ENCODE results near the gene MRO.
"Not testable (repeated sequence)": the region's sequence is repeated elsewhere in the genome, so short reads cannot be mapped to it uniquely, and the experiment has no call there.

MRO gene

DNA sequence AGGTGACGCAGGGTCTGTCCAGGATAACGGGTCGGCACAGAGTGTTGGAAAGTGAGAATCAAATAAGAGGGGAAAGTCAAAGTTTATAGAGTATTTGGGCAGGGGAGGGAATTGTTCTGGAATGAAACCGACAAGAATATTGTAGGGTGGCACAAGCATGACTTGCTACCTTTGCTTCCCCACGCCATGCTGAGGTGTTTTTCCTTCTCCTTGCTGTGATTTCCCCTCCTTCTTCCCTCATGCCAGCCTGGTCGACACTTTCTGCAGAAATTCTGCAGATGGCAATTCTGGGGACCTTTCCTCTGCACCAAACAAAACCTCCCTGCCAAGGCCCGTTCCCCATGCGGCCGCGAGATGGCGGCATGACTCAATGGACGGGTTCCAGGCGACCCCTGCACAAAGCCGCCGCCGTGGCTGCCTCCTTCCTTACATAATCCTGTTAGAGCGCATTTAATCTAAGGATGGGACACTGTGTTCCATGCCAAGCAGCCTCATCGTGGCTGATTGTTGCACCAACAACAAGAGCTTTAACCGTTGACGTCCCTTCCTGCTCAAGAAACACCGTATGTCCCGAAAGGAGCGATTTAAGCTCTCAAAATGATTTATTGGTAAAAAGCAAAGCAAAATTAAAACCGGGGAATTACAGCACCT is at the start of gene MRO:
TSS of gene MRO (minus strand) at position 289 of the 651 bp plus-strand sequence. CDS start 10,616 bp downstream, outside the sequence.
- H3K36me3 Mint-ChIP-seq (ENCODE audit: low read depth) = no peaks in the 10 kb centered on the region
- no peak within 1 kb of the TSS for H3K27ac Mint-ChIP-seq
- H3K4me3 Mint-ChIP-seq = no peak within 1 kb of the TSS
- H3K4me1 Mint-ChIP-seq (ENCODE audit: low read depth) = no peaks in the 10 kb centered on the region
- H3K9me3 Mint-ChIP-seq = no peaks in the 10 kb centered on the region
- H3K27me3 Mint-ChIP-seq = peaks cover 3% of the 10 kb centered on the region

DNA sequence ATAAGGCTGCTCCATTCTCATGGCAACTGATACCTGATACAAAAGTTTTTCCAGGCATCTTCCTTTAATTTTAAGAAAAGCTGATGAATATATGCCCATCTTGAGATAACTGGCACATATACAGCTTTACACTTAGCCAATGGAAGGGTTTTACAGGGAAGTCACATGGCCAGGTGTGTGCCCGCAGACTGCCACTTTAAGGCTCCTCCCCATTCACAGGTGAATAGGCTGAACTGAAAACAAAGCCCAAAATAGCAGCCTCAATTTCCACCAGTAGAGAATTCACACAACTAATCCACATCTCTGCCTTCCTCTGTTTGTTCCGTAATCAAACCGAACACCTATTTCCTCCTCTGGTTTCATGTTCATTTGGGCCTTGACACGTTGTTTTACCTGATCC is 49.3 kb upstream of the MRO start:
- H3K27ac Mint-ChIP-seq = no peak overlapping the region
- H3K27me3 Mint-ChIP-seq = no peaks in the 10 kb centered on the region
- no peaks in the 10 kb centered on the region for H3K36me3 Mint-ChIP-seq (ENCODE audit: low read depth)
- no peaks in the 10 kb centered on the region for H3K4me1 Mint-ChIP-seq (ENCODE audit: low read depth)
- H3K4me3 Mint-ChIP-seq = no peak overlapping the region
- H3K9me3 Mint-ChIP-seq = no peaks in the 10 kb centered on the region

DNA sequence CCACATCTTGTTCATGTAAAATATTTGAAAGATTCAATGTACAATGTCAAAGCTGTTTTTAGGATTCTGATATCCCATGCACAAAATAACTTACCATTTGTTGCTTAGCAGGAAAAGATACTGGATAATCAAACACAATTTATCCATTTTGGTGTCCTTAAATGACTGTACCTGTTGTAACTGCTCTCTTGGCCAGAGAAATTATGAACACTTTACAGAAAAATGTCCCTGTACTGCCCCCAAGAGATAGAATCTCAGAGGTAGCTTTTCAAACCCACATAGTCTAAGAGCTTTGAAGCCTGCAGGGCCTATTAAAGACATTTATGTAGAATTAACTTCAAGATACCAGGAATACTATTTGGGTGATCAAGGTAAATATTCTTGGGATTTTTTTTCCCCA is 46.9 kb upstream of the MRO start:
- H3K27ac Mint-ChIP-seq = no peak overlapping the region
- no peaks in the 10 kb centered on the region for H3K9me3 Mint-ChIP-seq
- no peaks in the 10 kb centered on the region for H3K4me1 Mint-ChIP-seq (ENCODE audit: low read depth)
- H3K4me3 Mint-ChIP-seq = no peak overlapping the region
- no peaks in the 10 kb centered on the region for H3K36me3 Mint-ChIP-seq (ENCODE audit: low read depth)
- no peaks in the 10 kb centered on the region for H3K27me3 Mint-ChIP-seq

DNA sequence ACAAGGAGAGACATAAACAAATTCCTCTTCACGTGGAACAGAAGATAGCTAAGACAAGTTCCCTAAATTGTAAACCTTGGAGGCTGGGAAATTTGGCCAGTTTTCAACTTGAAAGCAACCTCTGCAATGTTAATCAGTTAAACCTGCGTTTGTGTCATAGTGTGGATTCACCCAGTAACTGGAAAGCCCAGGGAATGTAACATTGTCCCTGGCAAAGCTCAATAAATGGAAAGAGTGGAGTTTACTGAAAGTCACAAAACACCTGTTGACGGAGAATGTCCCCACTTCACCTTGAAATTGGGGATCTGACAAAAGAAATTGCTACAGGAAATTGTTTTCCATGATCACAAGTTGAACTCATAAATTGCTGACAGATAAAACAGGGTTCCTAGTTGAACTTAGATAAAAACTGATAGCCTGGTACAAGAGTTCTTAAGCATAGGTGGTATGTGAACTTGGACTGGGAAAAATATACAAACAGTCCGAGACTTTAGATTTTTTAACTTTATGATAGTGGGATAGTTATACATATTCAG is 44.1 kb upstream of the MRO start:
- Mint-ChIP-seq H3K27ac (no peak overlapping the region), H3K27me3 (no peaks in the 10 kb centered on the region), H3K9me3 (no peaks in the 10 kb centered on the region), H3K36me3 (ENCODE audit: low read depth) (no peaks in the 10 kb centered on the region), H3K4me3 (no peak overlapping the region), H3K4me1 (ENCODE audit: low read depth) (no peaks in the 10 kb centered on the region)

DNA sequence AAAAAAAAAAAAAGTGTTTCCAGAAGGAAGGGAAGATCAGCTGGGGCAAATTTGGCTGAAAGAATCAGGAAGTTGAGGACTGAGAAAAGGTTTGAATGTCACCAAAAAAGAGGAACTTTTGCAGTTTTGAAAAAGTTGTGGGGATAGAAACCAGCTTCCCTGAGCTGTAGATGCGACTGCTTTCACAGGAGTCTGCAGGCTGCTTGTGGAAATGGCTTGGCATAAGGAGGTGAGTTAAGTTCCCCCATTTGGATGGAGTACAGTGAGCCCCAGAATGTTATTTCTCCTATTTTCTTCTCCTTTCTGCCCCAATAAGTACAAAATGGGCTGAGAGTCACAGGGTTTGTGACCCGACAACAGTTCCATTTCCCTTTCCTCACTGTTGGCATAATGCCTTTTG is 42.6 kb upstream of the MRO start:
- H3K36me3 Mint-ChIP-seq (ENCODE audit: low read depth) = no peaks in the 10 kb centered on the region
- no peaks in the 10 kb centered on the region for H3K9me3 Mint-ChIP-seq
- H3K27me3 Mint-ChIP-seq = no peaks in the 10 kb centered on the region
- H3K4me1 Mint-ChIP-seq (ENCODE audit: low read depth) = no peaks in the 10 kb centered on the region
- H3K4me3 Mint-ChIP-seq = no peak overlapping the region
- no peak overlapping the region for H3K27ac Mint-ChIP-seq

DNA sequence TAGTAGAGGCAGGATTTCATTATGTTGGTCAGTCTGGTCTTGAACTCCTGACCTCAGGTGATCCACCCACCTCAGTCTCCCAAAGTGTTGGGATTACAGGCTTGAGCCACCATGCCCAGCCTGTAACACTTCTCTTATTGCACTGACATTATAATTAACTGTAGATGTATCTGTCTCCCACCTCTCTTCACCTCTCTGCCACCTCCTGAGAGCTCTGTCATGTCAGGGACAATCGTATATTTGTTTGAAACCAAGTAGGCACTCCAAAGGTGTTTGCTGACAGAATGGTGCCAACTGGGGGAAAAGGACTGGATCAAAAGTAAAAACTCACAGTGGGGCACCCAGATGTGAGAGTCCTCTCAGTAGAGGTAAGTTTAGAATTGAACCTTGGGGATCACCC is 41.8 kb upstream of the MRO start:
- Mint-ChIP-seq H3K9me3 (no peaks in the 10 kb centered on the region), H3K27ac (no peak overlapping the region), H3K4me3 (no peak overlapping the region), H3K36me3 (ENCODE audit: low read depth) (no peaks in the 10 kb centered on the region), H3K27me3 (no peaks in the 10 kb centered on the region), H3K4me1 (ENCODE audit: low read depth) (no peaks in the 10 kb centered on the region)

DNA sequence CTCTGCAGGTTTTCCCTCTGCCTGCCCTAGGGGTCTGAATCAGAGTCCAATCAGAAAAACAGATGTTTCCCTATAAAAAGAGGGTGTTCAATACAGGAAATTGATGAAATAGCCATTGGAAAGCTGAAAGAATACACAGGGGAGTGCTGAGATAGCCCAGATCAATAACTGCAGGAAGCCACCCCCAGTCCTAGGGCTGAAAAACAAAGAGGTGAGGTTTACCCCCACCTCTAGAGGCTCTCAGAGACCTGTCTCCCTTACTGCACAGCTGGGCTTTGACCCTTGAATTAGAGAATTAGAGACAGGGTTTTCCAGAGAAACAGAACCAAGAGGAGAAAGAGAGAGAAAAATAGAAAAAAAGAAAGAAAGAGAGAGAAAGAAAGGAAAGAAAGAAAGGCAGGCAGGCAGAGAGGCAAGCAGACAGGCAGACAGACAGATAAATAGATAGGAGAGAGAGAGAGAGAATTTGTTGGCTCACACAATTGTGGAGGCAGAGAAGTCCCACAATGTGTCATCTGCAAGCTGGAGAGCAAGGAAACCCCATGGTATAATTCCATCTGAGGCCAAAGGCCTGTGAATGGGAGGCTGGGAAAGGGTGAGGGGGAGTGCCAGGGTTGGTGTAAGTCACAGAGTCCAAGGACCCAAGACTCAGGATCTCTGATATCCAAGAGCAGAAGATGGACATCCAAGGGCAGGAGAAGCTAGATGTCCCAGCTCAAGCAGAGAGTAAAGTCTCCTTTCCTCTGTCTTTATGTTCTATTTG is 40.2 kb upstream of the MRO start:
- H3K4me3 Mint-ChIP-seq = no peak overlapping the region
- H3K4me1 Mint-ChIP-seq (ENCODE audit: low read depth) = no peaks in the 10 kb centered on the region
- no peak overlapping the region for H3K27ac Mint-ChIP-seq

DNA sequence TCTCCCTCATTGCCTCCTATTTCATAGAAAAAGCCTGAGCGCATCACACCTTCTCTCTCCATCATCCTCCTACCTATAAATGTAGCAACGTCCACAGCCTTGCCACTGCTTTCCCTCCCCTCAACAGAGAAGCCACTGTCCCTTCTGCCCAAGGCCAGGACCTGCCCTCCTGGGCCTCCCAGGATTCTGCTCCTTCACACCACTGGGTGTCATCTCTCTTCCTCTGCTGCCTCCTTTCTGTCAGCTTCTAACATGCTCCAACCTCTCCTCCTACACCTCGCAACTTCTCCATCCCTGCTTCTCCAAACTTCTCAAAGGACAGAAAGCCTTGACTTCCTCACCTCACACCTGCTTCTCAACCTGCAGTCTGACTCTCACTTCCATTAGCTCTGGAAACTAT is 37.9 kb upstream of the MRO start:
- H3K9me3 Mint-ChIP-seq = peaks cover 3% of the 10 kb centered on the region
- H3K36me3 Mint-ChIP-seq (ENCODE audit: low read depth) = no peaks in the 10 kb centered on the region
- H3K4me3 Mint-ChIP-seq = no peak overlapping the region
- no peak overlapping the region for H3K27ac Mint-ChIP-seq
- H3K4me1 Mint-ChIP-seq (ENCODE audit: low read depth) = no peaks in the 10 kb centered on the region
- H3K27me3 Mint-ChIP-seq = peaks cover 5% of the 10 kb centered on the region

More for the DNA sequence above, 40.2 kb upstream of the MRO start:
- Mint-ChIP-seq H3K27me3 (no peaks in the 10 kb centered on the region), H3K9me3 (no peaks in the 10 kb centered on the region), H3K36me3 (ENCODE audit: low read depth) (no peaks in the 10 kb centered on the region)

DNA sequence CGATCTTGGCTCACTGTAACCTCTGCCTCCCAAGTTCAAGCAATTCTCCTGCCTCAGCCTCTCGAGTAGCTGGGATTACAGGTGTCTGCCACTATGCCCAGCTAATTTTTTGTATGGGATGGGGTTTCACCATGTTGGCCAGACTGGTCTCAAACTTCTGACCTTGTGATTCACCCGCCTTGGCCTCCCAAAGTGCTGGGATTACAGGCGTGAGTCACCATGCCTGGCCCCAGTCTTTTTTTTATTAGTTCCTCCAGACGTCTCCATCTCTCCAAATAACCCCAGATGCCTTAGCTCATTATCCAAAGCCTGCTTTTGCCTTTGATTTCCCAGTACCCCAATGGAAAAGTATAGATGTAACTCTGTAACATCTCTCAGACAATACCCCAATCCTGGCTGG is 37.4 kb upstream of the MRO start:
- H3K9me3 Mint-ChIP-seq; H3K27ac Mint-ChIP-seq; H3K4me1 Mint-ChIP-seq (ENCODE audit: low read depth); H3K36me3 Mint-ChIP-seq (ENCODE audit: low read depth); H3K4me3 Mint-ChIP-seq; H3K27me3 Mint-ChIP-seq: not testable (repeated sequence)

DNA sequence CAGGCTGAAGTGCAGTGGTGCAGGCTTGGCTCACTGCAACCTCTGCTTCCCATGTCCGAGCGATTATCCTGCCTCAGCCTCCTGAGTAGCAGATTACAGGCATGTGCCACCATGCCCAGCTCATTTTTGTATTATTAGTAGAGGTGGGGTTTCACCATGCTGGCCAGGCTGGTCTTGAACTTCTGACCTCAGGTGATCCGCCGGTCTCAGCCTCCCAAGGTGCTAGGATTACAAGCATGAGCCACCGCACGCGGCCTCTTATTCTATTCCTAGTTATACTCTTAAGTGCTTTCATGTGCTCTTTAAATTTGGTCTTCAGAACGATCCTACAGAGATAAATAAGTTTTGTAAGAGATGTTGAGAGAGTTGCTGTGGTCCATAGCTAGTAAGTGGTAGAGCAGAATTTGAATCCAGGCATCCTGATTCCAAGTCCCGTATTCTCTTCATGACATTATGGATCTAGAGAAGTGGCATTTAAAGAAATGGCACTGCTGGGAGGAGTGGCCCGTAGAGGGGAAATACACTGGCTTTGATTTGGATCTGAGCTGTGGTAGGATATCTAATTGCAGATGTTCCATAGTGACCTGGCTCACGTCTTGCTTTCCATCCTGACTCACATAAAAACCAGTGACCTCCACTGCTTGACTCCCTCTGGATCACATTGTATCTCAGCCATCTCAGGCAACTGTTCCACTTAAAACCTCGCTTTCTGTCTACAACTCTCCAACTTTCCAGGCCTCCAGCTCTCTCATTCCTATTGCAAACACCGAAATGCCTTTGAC is 36.4 kb upstream of the MRO start:
- Mint-ChIP-seq H3K27ac (no peak overlapping the region), H3K4me1 (ENCODE audit: low read depth) (no peaks in the 10 kb centered on the region), H3K36me3 (ENCODE audit: low read depth) (no peaks in the 10 kb centered on the region), H3K27me3 (peaks cover 7% of the 10 kb centered on the region), H3K4me3 (no peak overlapping the region), H3K9me3 (peaks cover 5% of the 10 kb centered on the region)

DNA sequence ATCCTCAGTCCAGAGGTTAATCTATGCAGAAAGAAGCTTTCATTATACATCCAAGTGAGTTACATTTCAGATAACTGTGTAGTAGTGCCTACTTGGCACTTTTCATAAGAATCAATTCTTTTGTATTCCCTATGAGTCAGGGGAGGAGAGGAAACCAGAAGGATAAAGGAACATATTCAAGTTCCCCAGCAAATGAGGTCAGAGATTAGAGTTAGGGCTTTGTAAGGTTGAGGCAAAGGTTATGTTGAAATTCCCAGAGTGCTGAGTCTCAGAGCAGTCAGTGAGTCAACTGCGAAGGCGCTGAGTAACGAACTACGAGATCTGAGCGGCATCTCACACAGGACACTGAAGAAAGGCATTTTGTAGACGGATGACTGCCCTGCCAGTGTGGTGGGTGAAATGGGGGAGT is 34.1 kb upstream of the MRO start:
- no peaks in the 10 kb centered on the region for H3K36me3 Mint-ChIP-seq (ENCODE audit: low read depth)
- H3K4me1 Mint-ChIP-seq (ENCODE audit: low read depth) = no peaks in the 10 kb centered on the region
- H3K27ac Mint-ChIP-seq = no peak overlapping the region
- H3K4me3 Mint-ChIP-seq = no peak overlapping the region
- peaks cover 5% of the 10 kb centered on the region for H3K9me3 Mint-ChIP-seq
- H3K27me3 Mint-ChIP-seq = peaks cover 7% of the 10 kb centered on the region

DNA sequence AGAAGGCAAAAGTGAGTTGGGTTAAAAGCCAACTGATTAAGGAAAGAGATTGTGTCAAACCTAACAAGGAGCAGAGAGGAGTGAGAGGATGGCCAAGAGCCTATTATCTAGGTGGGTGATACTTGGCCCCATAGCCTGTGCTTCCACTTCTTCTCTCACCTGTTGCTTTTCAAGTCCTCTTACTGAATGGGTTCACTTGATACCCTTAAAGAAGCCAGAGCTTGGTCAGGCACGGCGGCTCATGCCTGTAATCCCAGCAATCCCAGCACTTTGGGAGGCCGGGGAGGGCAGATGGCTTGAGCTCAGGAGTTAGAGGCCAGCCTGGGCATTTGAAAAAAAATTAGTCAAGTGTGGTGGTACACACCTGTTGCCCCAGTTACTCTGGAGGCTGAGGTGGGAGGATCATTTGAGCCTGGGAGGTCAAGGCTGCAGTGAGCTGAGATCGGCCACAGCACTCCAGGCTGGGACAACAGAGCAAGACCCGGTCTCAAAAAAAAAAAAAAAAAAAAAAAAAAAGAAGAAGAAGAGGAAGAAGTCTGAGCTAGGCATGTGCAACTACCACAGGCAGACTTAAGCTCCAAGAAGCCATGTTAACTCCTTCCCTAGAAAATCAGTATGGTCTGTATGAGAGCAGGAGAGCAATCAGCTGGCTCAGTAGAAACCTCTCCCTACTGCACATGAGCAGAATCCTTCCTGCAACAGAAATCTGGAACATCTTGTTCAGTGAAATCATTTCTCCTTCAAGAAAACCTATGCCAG is 30.7 kb upstream of the MRO start:
- Mint-ChIP-seq H3K36me3 (ENCODE audit: low read depth) (no peaks in the 10 kb centered on the region), H3K4me3 (no peak overlapping the region), H3K27ac (no peak overlapping the region), H3K27me3 (peaks cover 10% of the 10 kb centered on the region), H3K4me1 (ENCODE audit: low read depth) (no peaks in the 10 kb centered on the region), H3K9me3 (peaks cover 5% of the 10 kb centered on the region)

DNA sequence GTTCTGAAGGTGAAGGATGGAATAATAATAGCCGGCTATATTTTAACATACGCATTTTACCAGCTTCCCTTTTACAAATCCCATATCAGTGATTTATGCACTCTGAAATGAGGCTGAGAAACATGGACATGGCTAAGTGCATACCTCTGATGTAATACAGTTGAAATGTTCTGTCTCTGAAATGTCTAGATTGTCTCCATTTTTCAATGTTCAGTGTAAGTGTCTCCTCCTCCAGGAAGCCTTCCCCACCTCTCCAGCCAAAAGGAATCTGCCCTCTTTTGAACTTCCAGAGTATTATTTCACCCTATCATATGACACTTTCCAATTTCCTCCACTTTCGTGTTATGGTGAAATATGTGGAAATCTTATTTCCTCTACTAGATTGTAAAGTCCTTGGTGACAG is 29.6 kb upstream of the MRO start:
- Mint-ChIP-seq H3K36me3 (ENCODE audit: low read depth) (no peaks in the 10 kb centered on the region), H3K4me1 (ENCODE audit: low read depth) (no peaks in the 10 kb centered on the region), H3K9me3 (peaks cover 5% of the 10 kb centered on the region), H3K27ac (no peak overlapping the region), H3K27me3 (peaks cover 10% of the 10 kb centered on the region), H3K4me3 (no peak overlapping the region)

DNA sequence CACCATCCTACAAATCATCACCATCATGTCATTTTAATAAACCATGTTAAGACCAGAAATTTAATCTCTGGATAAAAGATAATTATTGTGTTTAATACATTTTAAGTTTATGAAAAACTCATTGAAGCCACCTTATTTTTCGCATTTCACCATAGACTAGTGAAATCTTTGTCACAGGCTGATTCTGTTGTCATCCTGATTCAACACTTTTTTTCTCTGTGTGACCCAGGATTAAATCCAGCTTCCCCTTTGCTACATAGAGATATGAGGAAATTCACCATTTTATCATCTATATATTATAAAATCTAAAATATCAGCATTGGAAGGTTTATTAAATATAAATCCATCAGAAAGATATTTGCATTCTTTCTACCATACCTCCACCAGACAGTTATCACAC is 29.2 kb upstream of the MRO start:
- no peaks in the 10 kb centered on the region for H3K36me3 Mint-ChIP-seq (ENCODE audit: low read depth)
- H3K9me3 Mint-ChIP-seq = peaks cover 5% of the 10 kb centered on the region
- no peak overlapping the region for H3K27ac Mint-ChIP-seq
- no peaks in the 10 kb centered on the region for H3K4me1 Mint-ChIP-seq (ENCODE audit: low read depth)
- H3K4me3 Mint-ChIP-seq = no peak overlapping the region
- H3K27me3 Mint-ChIP-seq = peaks cover 10% of the 10 kb centered on the region

All from stimulated activated naive CD8-positive, alpha-beta T cell treated with anti-CD3 and anti-CD28 coated beads, Interleukin-15, Interleukin-2, amounts not matched to agents 100 ng/mL and 50 ng/mL, for 24 hours (primary cell).